Esophagus squamous epithelium (tissue), 5 donors: ENCODE measurements around the gene LDB2. TPM values are rescaled to one million over a fixed set of nuclear protein-coding genes. Genes with fewer than 3 reads are reported as not detected.
A peak's percentile ranks its signal among the peaks of the same experiment; 100 is the strongest.

Experiments used
- DNase-seq: peaks from one replicate; lab custom pipeline; 2025; lab: John Stamatoyannopoulos, UW
- H3K27ac ChIP-seq, 4 donors: fragments of 200-600 bp; sonication (generic); one replicate each; pipeline ENCODE4 v1.5.1; 2016 to 2019; ENCODE audit warnings: mild to moderate bottlenecking in 1 of 4
- H3K27me3 ChIP-seq, 4 donors: fragments of 200-600 bp; sonication (generic); 1 replicate in 3 of 4; 2 replicates in 1 of 4; pipeline versions ENCODE4 v1.5.1 to v1.6.0; 2017 to 2021; ENCODE audit warnings: antibody characterized with exemption in 1 of 4
- H3K36me3 ChIP-seq, 3 donors: fragments of 200-600 bp; sonication (generic); one replicate each; pipeline ENCODE4 v1.5.1; 2016 to 2019
- H3K4me1 ChIP-seq, 3 donors: fragments of 200-600 bp; sonication (generic); one replicate each; pipeline ENCODE4 v1.5.1; 2017 to 2019
- H3K4me3 ChIP-seq, 4 donors: fragments of 200-600 bp; sonication (generic); 1 replicate in 3 of 4; 2 replicates in 1 of 4; pipeline ENCODE4 v1.5.1; 2016 to 2019; ENCODE audit warnings: mild to moderate bottlenecking in 2 of 4, moderate library complexity in 1 of 4
- H3K9me3 ChIP-seq, 3 donors: fragments of 200-600 bp; sonication (generic); one replicate each; pipeline ENCODE4 v1.5.1; 2016 to 2019
- POLR2A ChIP-seq, 4 donors: fragments of 450-650 bp; IDR thresholded peaks; one replicate each; pipeline ENCODE4 v1.6.1; 2017; ENCODE audit warnings: antibody characterized with exemption in 4 of 4, mild to moderate bottlenecking in 4 of 4, moderate library complexity in 3 of 4
- WGBS, 2 donors: methylation state at CpG; one replicate each; pipeline ENCODE4 v1.1.5; 2018; 5-methylcytosine and 5-hydroxymethylcytosine counted together
- intact Hi-C: fragments of 100-400 bp; cut with DNase I; formaldehyde crosslinking; loops from one replicate; pipeline ENCODE4 v1.15.0; 2022
- total RNA-seq, 4 donors: library from RNA; depleted of rRNA; stranded (reverse); fragments of >200 nt; gene quantifications; one replicate each; pipeline ENCODE4 v1.1.0, GENCODE V29; 2016
- TF ChIP-seq, protein P1 (sequence below), 6 experiments: fragments of 450-650 bp in 4 of 6; fragments of 200-600 bp in 2 of 6; sonication (generic) in 2 of 6; IDR thresholded peaks; one replicate each; pipeline ENCODE4 v1.5.1; 2016 to 2019; ENCODE audit warnings: antibody characterized with exemption in 6 of 6, mild to moderate bottlenecking in 4 of 6, moderate library complexity in 4 of 6
- donor health status: DM: yes; HTN: yes; CAD: no.

LDB2 gene
- total RNA-seq, 4 donors from 2014 or later, result 3.0 to 16.0 (median 5.9) TPM

DNA sequence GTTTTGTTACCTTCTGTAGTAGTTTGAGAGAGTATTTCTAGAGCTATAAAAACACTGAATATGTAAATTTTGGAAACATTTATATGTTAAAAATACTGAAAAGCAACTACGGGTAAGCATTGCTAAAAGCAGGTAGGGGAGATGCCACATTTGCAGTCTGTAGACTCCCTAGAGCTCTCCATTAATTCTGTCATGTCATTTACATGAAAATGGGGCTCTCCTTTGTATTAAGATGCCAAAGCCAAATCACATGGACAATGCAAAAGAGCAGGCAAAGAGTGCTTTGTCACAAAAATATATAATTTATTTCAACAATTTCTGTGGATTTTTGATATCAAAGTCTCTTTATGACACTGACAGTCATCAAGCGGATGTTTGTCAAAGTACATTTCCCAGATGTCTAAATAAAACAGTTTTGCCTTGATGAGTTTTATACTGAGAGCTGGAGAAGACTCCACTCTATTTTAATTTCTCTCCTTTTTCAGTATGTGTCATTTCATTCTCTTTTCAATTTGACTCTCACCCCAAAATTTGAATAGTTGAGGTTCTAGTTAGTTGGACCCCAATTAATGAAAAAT lies 51.8 kb downstream of the LDB2 start:
- Histone ChIP-seq H3K4me1 (peaks cover 0 to 20% (median 7%) of the 10 kb centered on the region in 3 donors), H3K4me3 (no peak overlapping the region), H3K36me3 (no peaks in the 10 kb centered on the region), H3K27me3 (no peaks in the 10 kb centered on the region), H3K27ac (no peak overlapping the region), H3K9me3 (no peaks in the 10 kb centered on the region)
- intact Hi-C loops, result no loop called here
- WGBS, 2 donors, result 84 to 87% methylated on average over 2 of the region's 2 CpGs
- no peak for DNase-seq
- TF ChIP-seq, protein P1, sequence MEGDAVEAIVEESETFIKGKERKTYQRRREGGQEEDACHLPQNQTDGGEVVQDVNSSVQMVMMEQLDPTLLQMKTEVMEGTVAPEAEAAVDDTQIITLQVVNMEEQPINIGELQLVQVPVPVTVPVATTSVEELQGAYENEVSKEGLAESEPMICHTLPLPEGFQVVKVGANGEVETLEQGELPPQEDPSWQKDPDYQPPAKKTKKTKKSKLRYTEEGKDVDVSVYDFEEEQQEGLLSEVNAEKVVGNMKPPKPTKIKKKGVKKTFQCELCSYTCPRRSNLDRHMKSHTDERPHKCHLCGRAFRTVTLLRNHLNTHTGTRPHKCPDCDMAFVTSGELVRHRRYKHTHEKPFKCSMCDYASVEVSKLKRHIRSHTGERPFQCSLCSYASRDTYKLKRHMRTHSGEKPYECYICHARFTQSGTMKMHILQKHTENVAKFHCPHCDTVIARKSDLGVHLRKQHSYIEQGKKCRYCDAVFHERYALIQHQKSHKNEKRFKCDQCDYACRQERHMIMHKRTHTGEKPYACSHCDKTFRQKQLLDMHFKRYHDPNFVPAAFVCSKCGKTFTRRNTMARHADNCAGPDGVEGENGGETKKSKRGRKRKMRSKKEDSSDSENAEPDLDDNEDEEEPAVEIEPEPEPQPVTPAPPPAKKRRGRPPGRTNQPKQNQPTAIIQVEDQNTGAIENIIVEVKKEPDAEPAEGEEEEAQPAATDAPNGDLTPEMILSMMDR (IDR thresholded peaks at IDR 0.05), result no peak
- no peak for TF ChIP-seq POLR2A (IDR thresholded peaks at IDR 0.05)

DNA sequence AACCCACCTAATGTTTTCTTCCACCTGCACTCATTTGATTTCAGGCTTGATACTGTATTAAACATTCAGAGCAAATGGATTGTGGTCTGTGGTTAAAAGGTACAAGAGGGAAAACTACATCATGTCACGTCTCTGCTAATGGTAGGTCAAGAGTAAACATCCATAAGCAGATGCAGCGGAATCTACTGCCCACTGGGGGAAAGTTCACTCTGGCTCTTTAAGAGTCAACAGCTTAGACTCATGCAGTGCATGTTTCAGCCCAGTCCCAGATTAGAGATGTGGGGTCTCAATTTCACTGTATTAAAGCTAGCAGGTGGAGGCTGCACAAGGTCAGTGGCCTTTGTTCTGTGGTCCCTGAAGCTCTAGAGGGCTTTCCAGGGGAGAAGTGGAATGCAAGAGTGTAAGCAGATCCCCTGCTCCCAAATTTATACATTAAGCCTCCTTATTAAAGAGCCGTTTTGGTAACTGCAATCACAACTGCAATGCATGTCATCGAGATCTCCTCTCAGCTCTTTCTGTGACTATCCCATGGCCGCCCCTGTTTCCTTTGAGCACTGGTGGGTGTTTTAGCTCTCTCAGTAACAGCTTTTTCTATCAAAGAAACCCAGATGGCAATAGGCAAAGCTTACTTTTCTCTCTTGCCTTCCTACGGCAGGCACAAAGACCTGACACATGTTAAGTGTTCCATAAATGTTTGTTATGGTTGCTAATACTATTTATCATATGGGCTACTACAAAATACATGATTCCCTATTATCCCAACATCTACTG lies 53.4 kb downstream of the LDB2 start:
- WGBS, 2 donors, result 62 to 80% methylated on average over 6 of the region's 6 CpGs
- intact Hi-C loops, result no loop called here
- Histone ChIP-seq H3K4me3 (no peak overlapping the region), H3K9me3 (no peaks in the 10 kb centered on the region), H3K27ac (peak overlapping the region in 2 of 4 donors; percentile 18 to 30), H3K27me3 (no peaks in the 10 kb centered on the region), H3K4me1 (peaks cover 0 to 20% (median 7%) of the 10 kb centered on the region in 3 donors), H3K36me3 (no peaks in the 10 kb centered on the region)
- no peak for DNase-seq
- TF ChIP-seq POLR2A (IDR thresholded peaks at IDR 0.05), result no peak
- TF ChIP-seq, protein P1 (IDR thresholded peaks at IDR 0.05), result no peak

DNA sequence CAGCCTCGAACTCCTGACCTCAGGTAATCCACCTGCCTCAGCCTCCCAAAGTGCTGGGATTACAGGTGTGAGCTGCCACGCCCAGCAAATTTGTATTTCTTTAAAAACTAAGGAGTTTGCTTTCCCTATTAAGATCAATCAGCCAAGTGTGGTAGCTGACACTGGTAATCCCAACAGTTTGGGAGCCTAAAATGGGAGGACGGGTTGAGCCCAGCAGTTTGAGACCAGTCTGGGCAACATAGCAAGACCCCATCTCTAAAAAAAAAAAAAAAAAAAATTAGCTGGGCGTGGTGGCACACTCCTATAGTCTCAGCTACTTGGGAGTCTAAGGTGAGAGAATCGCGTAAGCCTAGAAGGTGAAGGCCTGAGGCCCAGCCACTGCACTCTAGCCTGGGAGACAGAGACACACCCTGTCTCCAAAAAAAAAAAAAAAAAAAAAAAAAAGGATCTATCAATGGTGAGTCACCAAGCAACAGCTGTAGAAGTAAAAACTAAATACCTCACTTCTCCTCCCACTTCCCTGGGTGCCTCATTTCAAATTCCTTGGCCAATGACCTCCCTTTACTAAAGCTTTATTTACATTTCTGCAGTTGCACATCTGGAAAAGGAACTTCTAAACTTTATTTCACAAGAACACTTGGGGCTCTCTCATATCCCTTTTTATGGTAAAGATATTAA lies 54.5 kb downstream of the LDB2 start:
- TF ChIP-seq POLR2A (IDR thresholded peaks at IDR 0.05), result no peak
- TF ChIP-seq, protein P1 (IDR thresholded peaks at IDR 0.05), result no peak
- intact Hi-C loops, result no loop called here
- no peak overlapping the region for H3K4me3 ChIP-seq
- peak overlapping the region in 1 of 4 donors; percentile 30 for H3K27ac ChIP-seq
- no peaks in the 10 kb centered on the region for H3K9me3 ChIP-seq
- H3K27me3 ChIP-seq, result no peaks in the 10 kb centered on the region
- 65 to 68% methylated on average over 6 of the region's 6 CpGs for WGBS, 2 donors
- no peak for DNase-seq
- H3K36me3 ChIP-seq, result no peaks in the 10 kb centered on the region
- peaks cover 0 to 20% (median 7%) of the 10 kb centered on the region in 3 donors for H3K4me1 ChIP-seq

DNA sequence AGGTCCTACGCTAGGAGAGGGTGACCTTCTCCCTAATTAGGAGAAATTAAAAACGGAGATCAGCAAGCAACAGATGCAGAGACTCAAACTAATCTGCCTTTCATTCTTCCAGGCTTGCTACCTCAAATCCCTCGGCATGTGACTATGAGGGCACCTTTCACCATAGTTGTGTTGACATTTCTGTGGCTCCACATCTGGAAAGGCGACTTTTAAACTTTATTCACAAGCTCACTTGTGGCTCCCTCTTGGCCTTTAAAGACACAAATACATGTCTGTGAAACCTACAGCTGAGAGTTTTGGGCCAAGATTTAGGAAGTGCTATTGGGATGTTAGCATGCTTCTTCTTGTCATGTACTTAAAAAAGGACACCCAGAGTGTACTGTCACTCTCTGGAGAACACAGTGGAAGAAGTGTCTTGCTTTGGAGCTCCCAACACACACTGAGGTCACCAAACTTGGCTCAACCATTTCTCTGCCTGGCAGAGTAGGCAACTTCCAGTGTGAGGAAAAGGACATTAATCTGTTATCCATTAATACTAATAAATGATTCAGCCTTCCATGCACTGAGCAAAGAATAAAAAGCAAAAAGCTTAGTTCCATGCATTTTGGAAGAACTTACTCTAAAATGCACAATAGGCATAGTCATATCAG lies 60.1 kb downstream of the LDB2 start:
- H3K9me3 ChIP-seq, result no peaks in the 10 kb centered on the region
- TF ChIP-seq POLR2A (IDR thresholded peaks at IDR 0.05), result no peak
- TF ChIP-seq, protein P1 (IDR thresholded peaks at IDR 0.05), result no peak
- intact Hi-C loops, result no loop called here
- 66 to 71% methylated on average over 4 of the region's 4 CpGs for WGBS, 2 donors
- DNase-seq, result no peak
- H3K4me1 ChIP-seq, result peaks cover 0 to 11% (median 0%) of the 10 kb centered on the region in 3 donors
- no peak overlapping the region for H3K4me3 ChIP-seq
- no peak overlapping the region for H3K27ac ChIP-seq
- no peaks in the 10 kb centered on the region for H3K27me3 ChIP-seq
- no peaks in the 10 kb centered on the region for H3K36me3 ChIP-seq
